Head of caudate nucleus (tissue), 42 donors: ENCODE measurements around the gene MUC6.

Experiments
- DNase-seq, 42 donors: peaks; one replicate each; pipeline versions ENCODE4 v3.0.0 to v3.0.0-alpha.2; 2020 to 2021; ENCODE audit warnings: mixed read lengths in 7 of 42
- intact Hi-C: fragments of 100-400 bp; cut with DNase I; formaldehyde crosslinking; loops from one replicate; pipeline ENCODE4 v1.15.0; 2022

MUC6 gene

GRCh38 chr11:1055990-1056771, 19.7 kb upstream of the MUC6 start:
- intact Hi-C loops, result loop anchor here (10.0 kb wide), 1 partner anchor 201 kb away; no protein-coding TSS in a partner anchor
- DNase-seq, result peak in 7 of 42 donors; percentile 2 to 42 (median 10)

- intact Hi-C loops, result loop anchor here (10.0 kb wide), 1 partner anchor 200 kb away; no protein-coding TSS in a partner anchor
- DNase-seq, result peak in 2 of 42 donors; percentile 1 to 16
Observed at GRCh38 chr11:1055109-1055703, 18.7 kb upstream of the MUC6 start.

- intact Hi-C loops, result loop anchor here (10.0 kb wide), 1 partner anchor 200 kb away; no protein-coding TSS in a partner anchor
- DNase-seq, result peak in 2 of 42 donors; percentile 1 to 4
Observed at GRCh38 chr11:1054143-1055108, 17.9 kb upstream of the MUC6 start.

- intact Hi-C loops, result loop anchor here (10.0 kb wide), 1 partner anchor 199 kb away; no protein-coding TSS in a partner anchor
- DNase-seq, result peak in 2 of 42 donors; percentile 1 to 3
Observed at GRCh38 chr11:1053121-1053901, 16.8 kb upstream of the MUC6 start.

GRCh38 chr11:1052133-1053011, 15.9 kb upstream of the MUC6 start:
- intact Hi-C loops, result loop anchor here (10.0 kb wide), 1 partner anchor 198 kb away; no protein-coding TSS in a partner anchor
- DNase-seq, result peak in 1 of 42 donors; percentile 2

- intact Hi-C loops, result loop anchor here (10.0 kb wide), 1 partner anchor 197 kb away; no protein-coding TSS in a partner anchor
Observed at GRCh38 chr11:1051356-1052132, 15.0 kb upstream of the MUC6 start.

GRCh38 chr11:1050581-1051355, 14.2 kb upstream of the MUC6 start:
- DNase-seq, result peak; percentile 17 to 83 (median 68)
- intact Hi-C loops, result loop anchor here (10.0 kb wide), 1 partner anchor 196 kb away; no protein-coding TSS in a partner anchor

More at GRCh38 chr11:1051356-1052132, 15.0 kb upstream of the MUC6 start:
- DNase-seq, result peak in 1 of 42 donors; percentile 1

- DNase-seq, result peak in 1 of 42 donors; percentile 5
- intact Hi-C loops, result loop anchor here (10.0 kb wide), 1 partner anchor 195 kb away; no protein-coding TSS in a partner anchor
Observed at GRCh38 chr11:1049911-1050580, 13.5 kb upstream of the MUC6 start.

- intact Hi-C loops, result no loop called here
- DNase-seq, result peak in 1 of 42 donors; percentile 2
Observed at GRCh38 chr11:1049431-1049891, 12.9 kb upstream of the MUC6 start.

- intact Hi-C loops, result no loop called here
- no peak for DNase-seq
Observed at GRCh38 chr11:1049071-1049405, 12.5 kb upstream of the MUC6 start.

GRCh38 chr11:1048375-1049070, 12.0 kb upstream of the MUC6 start:
- intact Hi-C loops, result no loop called here

GRCh38 chr11:1047595-1048156, 11.2 kb upstream of the MUC6 start:
- DNase-seq, result peak in 2 of 42 donors; percentile 1 to 5
- intact Hi-C loops, result no loop called here

More at GRCh38 chr11:1048375-1049070, 12.0 kb upstream of the MUC6 start:
- peak in 2 of 42 donors; percentile 1 to 5 for DNase-seq

GRCh38 chr11:1044160-1044559, 7.6 kb upstream of the MUC6 start:
- intact Hi-C loops, result no loop called here
- DNase-seq, result no peak

- intact Hi-C loops, result no loop called here
- DNase-seq, result peak in 1 of 42 donors; percentile 1
Observed at GRCh38 chr11:1043563-1044096, 7.1 kb upstream of the MUC6 start.
